Natural killer cell (primary cell): Measurements from ENCODE around the gene SFXN2. TPM values are rescaled to one million over a fixed set of nuclear protein-coding genes. Genes with fewer than 3 reads are reported as not detected.
"Not testable (repeated sequence)": the region's sequence is repeated elsewhere in the genome, so short reads cannot be mapped to it uniquely, and the experiment has no call there.

Experiments used
- ATAC-seq, 3 donors: fragments of 150-1000 bp in 2 of 3; fragments of 200-7000 bp in 1 of 3; cut with Tn5 transposase; 1 replicate in 1 of 3; 2 replicates in 2 of 3; pipeline ENCODE4 v1.10.0; 2021; ENCODE audit warnings: mild to moderate bottlenecking in 2 of 3, moderate library complexity in 2 of 3
- DNase-seq, 2 donors: peaks; one replicate each; pipeline versions ENCODE4 v3.0.0 to v3.0.0-alpha.2; 2013 to 2021; ENCODE audit warnings: mixed read lengths in 1 of 2
- H3K27ac ChIP-seq: one replicate; pipeline ENCODE4 v1.5.1; 2013; ENCODE audit warnings: mild to moderate bottlenecking, low read length
- H3K27me3 ChIP-seq: one replicate; pipeline ENCODE4 v1.6.1; 2013; ENCODE audit warnings: low read length; ENCODE audit not compliant: control insufficient read depth, insufficient read depth
- H3K36me3 ChIP-seq: one replicate; pipeline ENCODE4 v1.6.1; 2013; ENCODE audit warnings: low read length; ENCODE audit not compliant: control insufficient read depth, insufficient read depth
- H3K4me1 ChIP-seq: one replicate; pipeline ENCODE4 v1.6.1; 2013; ENCODE audit warnings: low read length; ENCODE audit not compliant: control insufficient read depth, insufficient read depth
- H3K4me3 ChIP-seq: one replicate; pipeline ENCODE4 v1.5.1; 2013; ENCODE audit warnings: low read length
- H3K9me3 ChIP-seq: one replicate; pipeline ENCODE4 v1.6.1; 2013; ENCODE audit warnings: low read length; ENCODE audit not compliant: control insufficient read depth, insufficient read depth
- H3K27ac Mint-ChIP-seq, 2 donors: one replicate each; pipeline ENCODE4 v1.8.0; 2022; ENCODE audit warnings: mild to moderate bottlenecking in 2 of 2, mixed read lengths in 2 of 2, moderate library complexity in 1 of 2
- H3K27me3 Mint-ChIP-seq, 2 donors: one replicate each; pipeline ENCODE4 v1.8.0; 2022; ENCODE audit warnings: low read depth in 2 of 2, mixed read lengths in 2 of 2
- H3K36me3 Mint-ChIP-seq: one replicate; pipeline ENCODE4 v1.8.0; 2022; ENCODE audit warnings: mixed read lengths
- H3K4me1 Mint-ChIP-seq, 2 donors: one replicate each; pipeline ENCODE4 v1.8.0; 2022; ENCODE audit warnings: mixed read lengths in 2 of 2
- H3K4me3 Mint-ChIP-seq: one replicate; pipeline ENCODE4 v1.8.0; 2022; ENCODE audit warnings: mild to moderate bottlenecking, moderate library complexity, mixed read lengths
- H3K9me3 Mint-ChIP-seq, 2 donors: one replicate each; pipeline ENCODE4 v1.8.0; 2022; ENCODE audit warnings: mixed read lengths in 2 of 2
- WGBS: methylation state at CpG from one replicate; pipeline ENCODE4 v1.1.7; 2013; ENCODE audit warnings: missing lambda C conversion rate; ENCODE audit not compliant: insufficient coverage; 5-methylcytosine and 5-hydroxymethylcytosine counted together
- intact Hi-C: fragments of 100-400 bp; cut with micrococcal nuclease; formaldehyde crosslinking; loops from one replicate; pipeline ENCODE4 v1.14.2; 2022
- total RNA-seq, 4 donors: library from RNA; stranded (reverse); fragments of 120-200 nt in 1 of 4; gene quantifications; one replicate each; pipeline versions ENCODE4 v1.2.3 to v1.2.4, GENCODE V29; 2013 to 2022
- TF ChIP-seq, protein P1 (sequence below): fragments of 200-600 bp; IDR thresholded peaks from one replicate; pipeline ENCODE4 v1.8.0; 2022; ENCODE audit warnings: antibody characterized with exemption

Gene SFXN2
- total RNA-seq, 3 donors from 2014 or later (not counting 1 experiment from before 2014, with no cell fraction given), result 4.8 to 8.0 (median 5.1) TPM

GRCh38 chr10:102740229-102740628, 25.8 kb downstream of the SFXN2 start:
- Histone ChIP-seq H3K36me3 (no peaks in the 10 kb centered on the region), H3K4me3 (no peak overlapping the region), H3K4me1 (peaks cover 13% of the 10 kb centered on the region), H3K9me3 (no peaks in the 10 kb centered on the region), H3K27ac (no peak overlapping the region), H3K27me3 (no peaks in the 10 kb centered on the region)
- intact Hi-C loops, result no loop called here
- 88% methylated on average over 2 of the region's 2 CpGs for WGBS
- no peak for DNase-seq
- Mint-ChIP-seq H3K4me3 (no peak overlapping the region), H3K36me3 (no peaks in the 10 kb centered on the region), H3K27me3 (no peaks in the 10 kb centered on the region), H3K27ac (no peak overlapping the region), H3K4me1 (peaks cover 25 to 28% of the 10 kb centered on the region in 2 donors), H3K9me3 (peaks cover 0 to 4% of the 10 kb centered on the region in 2 donors)
- TF ChIP-seq, protein P1, sequence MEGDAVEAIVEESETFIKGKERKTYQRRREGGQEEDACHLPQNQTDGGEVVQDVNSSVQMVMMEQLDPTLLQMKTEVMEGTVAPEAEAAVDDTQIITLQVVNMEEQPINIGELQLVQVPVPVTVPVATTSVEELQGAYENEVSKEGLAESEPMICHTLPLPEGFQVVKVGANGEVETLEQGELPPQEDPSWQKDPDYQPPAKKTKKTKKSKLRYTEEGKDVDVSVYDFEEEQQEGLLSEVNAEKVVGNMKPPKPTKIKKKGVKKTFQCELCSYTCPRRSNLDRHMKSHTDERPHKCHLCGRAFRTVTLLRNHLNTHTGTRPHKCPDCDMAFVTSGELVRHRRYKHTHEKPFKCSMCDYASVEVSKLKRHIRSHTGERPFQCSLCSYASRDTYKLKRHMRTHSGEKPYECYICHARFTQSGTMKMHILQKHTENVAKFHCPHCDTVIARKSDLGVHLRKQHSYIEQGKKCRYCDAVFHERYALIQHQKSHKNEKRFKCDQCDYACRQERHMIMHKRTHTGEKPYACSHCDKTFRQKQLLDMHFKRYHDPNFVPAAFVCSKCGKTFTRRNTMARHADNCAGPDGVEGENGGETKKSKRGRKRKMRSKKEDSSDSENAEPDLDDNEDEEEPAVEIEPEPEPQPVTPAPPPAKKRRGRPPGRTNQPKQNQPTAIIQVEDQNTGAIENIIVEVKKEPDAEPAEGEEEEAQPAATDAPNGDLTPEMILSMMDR, result no peak
- ATAC-seq, result no peak

GRCh38 chr10:102741726-102742237, 27.3 kb downstream of the SFXN2 start:
- Mint-ChIP-seq H3K4me3 (peak overlapping the region; percentile 21), H3K9me3 (peaks cover 0 to 4% of the 10 kb centered on the region in 2 donors), H3K27ac (no peak overlapping the region), H3K4me1 (peaks cover 41 to 43% of the 10 kb centered on the region in 2 donors), H3K36me3 (no peaks in the 10 kb centered on the region), H3K27me3 (no peaks in the 10 kb centered on the region)
- Histone ChIP-seq H3K4me1 (peaks cover 13% of the 10 kb centered on the region), H3K27me3 (no peaks in the 10 kb centered on the region), H3K36me3 (no peaks in the 10 kb centered on the region), H3K27ac (no peak overlapping the region), H3K9me3 (no peaks in the 10 kb centered on the region), H3K4me3 (no peak overlapping the region)
- intact Hi-C loops, result loop anchor here (2.0 kb wide), 1 partner anchor 239 kb away; the partner anchor contains the start of genes ACTR1A and SUFU
- no peak for DNase-seq
- 60% methylated on average over 1 of the region's 2 CpGs for WGBS
- TF ChIP-seq, protein P1, result no peak
- no peak for ATAC-seq

GRCh38 chr10:102742313-102742712, 27.9 kb downstream of the SFXN2 start:
- not testable (repeated sequence) for H3K27me3 Mint-ChIP-seq, H3K9me3 Mint-ChIP-seq, H3K9me3 ChIP-seq, DNase-seq, H3K36me3 ChIP-seq, H3K36me3 Mint-ChIP-seq, ATAC-seq, H3K27ac ChIP-seq, H3K4me3 ChIP-seq, H3K27me3 ChIP-seq
- WGBS, result 96% methylated on average over 5 of the region's 5 CpGs
- H3K27ac Mint-ChIP-seq, result peak overlapping the region; percentile 78 to 86
- peaks cover 42 to 45% of the 10 kb centered on the region in 2 donors for H3K4me1 Mint-ChIP-seq
- peak overlapping the region; percentile 93 for H3K4me3 Mint-ChIP-seq
- peaks cover 13% of the 10 kb centered on the region for H3K4me1 ChIP-seq
- intact Hi-C loops, result loop anchor here (2.0 kb wide), 1 partner anchor 240 kb away; the partner anchor contains the start of genes ACTR1A and SUFU

DNA sequence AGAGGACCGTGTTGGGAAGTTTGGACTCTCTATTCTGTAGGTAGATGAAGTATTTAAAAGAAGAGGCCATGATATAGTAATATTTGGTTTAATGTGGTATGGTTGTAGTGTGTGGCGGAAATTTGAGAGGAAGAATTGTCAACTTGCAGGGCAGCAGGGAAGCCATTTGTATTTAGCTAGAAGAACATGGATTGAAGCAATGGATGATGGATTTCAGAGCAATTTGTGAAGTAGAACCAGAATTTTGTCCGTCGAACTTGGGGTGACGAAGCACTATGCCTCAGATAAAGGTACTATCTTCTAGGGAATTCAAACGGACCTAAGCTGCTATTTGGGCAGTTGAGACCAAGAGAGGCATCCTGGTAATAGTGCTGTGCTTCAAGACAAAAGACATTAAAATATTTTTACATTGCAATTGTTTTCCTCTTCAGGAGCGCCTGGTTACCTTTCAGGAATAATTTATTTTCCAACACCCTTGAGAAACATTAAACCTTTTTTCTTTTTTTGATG, 28.7 kb downstream of the SFXN2 start:
- peak overlapping the region; percentile 93 for H3K4me3 Mint-ChIP-seq
- WGBS, result 46% methylated on average over 7 of the region's 7 CpGs
- Histone ChIP-seq H3K9me3 (no peaks in the 10 kb centered on the region), H3K36me3 (no peaks in the 10 kb centered on the region), H3K4me3 (no peak overlapping the region), H3K27me3 (no peaks in the 10 kb centered on the region), H3K27ac (no peak overlapping the region), H3K4me1 (peaks cover 16% of the 10 kb centered on the region)
- no peak for DNase-seq
- H3K36me3 Mint-ChIP-seq, result no peaks in the 10 kb centered on the region
- intact Hi-C loops, result loop anchor here (1.0 to 2.0 kb wide), 6 partner anchors 29 to 240 kb away; partner anchors contain the start of genes ACTR1A, ARL3, BORCS7 and CNNM2
- TF ChIP-seq, protein P1, result no peak
- H3K27me3 Mint-ChIP-seq, result no peaks in the 10 kb centered on the region
- no peak for ATAC-seq
- H3K4me1 Mint-ChIP-seq, result peaks cover 43 to 46% of the 10 kb centered on the region in 2 donors
- H3K9me3 Mint-ChIP-seq, result peaks cover 0 to 4% of the 10 kb centered on the region in 2 donors
- peak overlapping the region; percentile 78 to 86 for H3K27ac Mint-ChIP-seq
